MM.1S (cell line): Measurements from ENCODE around the gene GATA6.

Experiments used
- DNase-seq: peaks from one replicate; pipeline ENCODE4 v3.0.0-alpha.2; 2015
- H2AFZ ChIP-seq: fragments of 300-600 bp; sonication (generic); 2 replicates; pipeline ENCODE4 v1.6.0; 2016; ENCODE audit warnings: antibody characterized with exemption, low read length
- H3F3A ChIP-seq: fragments of 300-600 bp; sonication (generic); 2 replicates; pipeline ENCODE4 v1.6.1; 2016; ENCODE audit warnings: mild to moderate bottlenecking, antibody characterized with exemption, low read length, moderate library complexity, mixed read lengths; ENCODE audit not compliant: insufficient read depth
- H3K27ac ChIP-seq: fragments of 300-600 bp; sonication (generic); 2 replicates; pipeline ENCODE4 v1.5.1; 2016; ENCODE audit warnings: mild to moderate bottlenecking, low read length
- H3K27me3 ChIP-seq: fragments of 300-600 bp; sonication (generic); replicated peaks from 2 replicates; pipeline ENCODE4 v1.6.0; 2016; ENCODE audit warnings: low read length; ENCODE audit not compliant: insufficient read depth
- H3K36me3 ChIP-seq: fragments of 300-600 bp; sonication (generic); replicated peaks from 2 replicates; pipeline ENCODE4 v1.6.1; 2016; ENCODE audit warnings: mild to moderate bottlenecking, low read length, mixed read lengths; ENCODE audit not compliant: insufficient read depth
- H3K4me1 ChIP-seq: fragments of 300-600 bp; sonication (generic); 2 replicates; pipeline ENCODE4 v1.6.1; 2016; ENCODE audit warnings: low read length, mixed read lengths
- H3K4me2 ChIP-seq: fragments of 300-600 bp; sonication (generic); 2 replicates; pipeline ENCODE4 v1.6.0; 2016; ENCODE audit warnings: low read depth, low read length
- H3K4me3 ChIP-seq: fragments of 300-600 bp; sonication (generic); 2 replicates; pipeline ENCODE4 v1.5.1; 2016; ENCODE audit warnings: low read length, mixed read lengths
- H3K79me2 ChIP-seq: fragments of 300-600 bp; sonication (generic); 2 replicates; pipeline ENCODE4 v1.6.1; 2016; ENCODE audit warnings: mixed run types, low read length, mixed read lengths
- H3K9ac ChIP-seq: fragments of 300-600 bp; sonication (generic); 2 replicates; pipeline ENCODE4 v1.6.1; 2016; ENCODE audit warnings: low read length, mixed read lengths
- H3K9me2 ChIP-seq: fragments of 300-600 bp; sonication (generic); replicated peaks from 2 replicates; pipeline ENCODE4 v1.6.1; 2016; ENCODE audit warnings: mild to moderate bottlenecking, low read length, mixed read lengths; ENCODE audit not compliant: insufficient read depth
- H3K9me3 ChIP-seq: fragments of 300-600 bp; sonication (generic); replicated peaks from 2 replicates; pipeline ENCODE4 v1.6.1; 2016; ENCODE audit warnings: mild to moderate bottlenecking, low read length, mixed read lengths; ENCODE audit not compliant: insufficient read depth
- H4K20me1 ChIP-seq: fragments of 300-600 bp; sonication (generic); 2 replicates; pipeline ENCODE4 v1.6.1; 2016; ENCODE audit warnings: mild to moderate bottlenecking, low read length, moderate library complexity, mixed read lengths; ENCODE audit not compliant: insufficient read depth
- CTCF ChIP-seq: fragments of 300-600 bp; sonication (generic); IDR thresholded peaks from 2 replicates; pipeline ENCODE4 v1.5.1; 2016; ENCODE audit warnings: antibody characterized with exemption, low read length, mixed read lengths
- EZH2 ChIP-seq: fragments of 300-600 bp; sonication (generic); optimal IDR thresholded peaks from 2 replicates; pipeline ENCODE3; 2017; ENCODE audit warnings: low read depth, mild to moderate bottlenecking, antibody characterized with exemption, low read length, mixed read lengths
- EZH2phosphoT487 ChIP-seq: fragments of 300-600 bp; sonication (generic); IDR thresholded peaks from 2 replicates; pipeline ENCODE4 v1.6.1; 2018; ENCODE audit warnings: antibody characterized with exemption, low read length

Gene GATA6

DNA sequence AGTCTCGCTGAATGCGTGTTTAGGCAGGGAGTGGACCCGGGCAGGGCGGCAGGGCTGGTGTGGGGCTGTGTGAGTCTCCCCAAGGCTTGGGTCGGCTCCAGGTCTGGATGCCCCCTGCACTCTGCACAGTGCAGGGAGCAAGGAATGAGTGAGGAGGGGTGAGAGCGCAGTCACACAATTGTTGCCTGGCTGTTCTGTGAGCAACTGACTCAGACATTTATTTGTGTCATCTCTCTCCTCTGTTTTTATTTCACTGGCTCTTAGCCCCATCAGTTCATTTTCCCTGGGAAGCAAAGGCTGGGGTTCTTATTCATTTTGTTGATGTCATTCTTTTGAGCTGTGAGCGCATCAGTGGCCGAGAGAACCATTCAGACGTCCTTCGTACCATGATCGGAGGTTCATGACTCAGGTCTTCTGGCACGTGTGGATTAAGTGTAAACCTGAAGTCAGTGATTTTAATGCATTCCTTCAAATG lies 61.1 kb downstream of the GATA6 start:
- H3K79me2 ChIP-seq: no peaks in the 10 kb centered on the region
- no peaks in the 10 kb centered on the region for H3K9me2 ChIP-seq
- no peaks in the 10 kb centered on the region for H3F3A ChIP-seq
- no peak overlapping the region for H3K27ac ChIP-seq
- no peak overlapping the region for H3K9ac ChIP-seq
- H3K4me1 ChIP-seq: no peaks in the 10 kb centered on the region
- no peaks in the 10 kb centered on the region for H4K20me1 ChIP-seq
- H3K27me3 ChIP-seq: no peaks in the 10 kb centered on the region
- H3K4me3 ChIP-seq: no peak overlapping the region
- no peak for DNase-seq
- H3K4me2 ChIP-seq: no peak overlapping the region
- no peaks in the 10 kb centered on the region for H3K9me3 ChIP-seq
- no peak for TF ChIP-seq CTCF
- no peak for TF ChIP-seq EZH2
- no peak for TF ChIP-seq EZH2phosphoT487
- H3K36me3 ChIP-seq: no peaks in the 10 kb centered on the region
- no peak overlapping the region for H2AFZ ChIP-seq

DNA sequence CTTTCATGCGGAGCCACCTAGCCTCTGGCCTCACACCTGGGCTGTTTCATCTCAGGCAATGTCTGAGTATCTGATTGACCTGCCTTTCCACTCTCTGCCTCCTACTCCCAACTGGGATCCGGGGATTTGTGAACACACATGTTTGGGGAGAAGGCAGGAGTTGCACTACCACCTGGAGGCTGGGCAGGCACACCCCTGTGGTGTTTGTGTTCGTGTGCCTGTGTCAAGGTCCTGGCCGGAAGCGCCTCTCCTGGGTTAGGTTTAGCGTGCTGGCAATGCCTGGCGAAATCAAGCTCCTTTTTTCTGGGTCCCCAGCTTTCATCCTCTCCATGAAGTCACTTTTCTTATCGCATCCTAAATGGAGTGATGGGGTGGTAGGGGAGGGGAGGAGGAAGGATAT lies 63.9 kb downstream of the GATA6 start:
- Histone ChIP-seq H3K27me3 (no peaks in the 10 kb centered on the region), H3K4me1 (no peaks in the 10 kb centered on the region), H3K9me2 (no peaks in the 10 kb centered on the region), H3K36me3 (no peaks in the 10 kb centered on the region), H3K4me2 (no peak overlapping the region), H3K27ac (no peak overlapping the region), H3K9ac (no peak overlapping the region), H3K4me3 (no peak overlapping the region), H3K9me3 (no peaks in the 10 kb centered on the region), H3F3A (no peaks in the 10 kb centered on the region), H4K20me1 (no peaks in the 10 kb centered on the region), H3K79me2 (no peaks in the 10 kb centered on the region), H2AFZ (no peak overlapping the region)
- DNase-seq: no peak
- TF ChIP-seq CTCF: no peak
- TF ChIP-seq EZH2: no peak
- no peak for TF ChIP-seq EZH2phosphoT487

- Histone ChIP-seq H3F3A (no peaks in the 10 kb centered on the region), H3K9me3 (no peaks in the 10 kb centered on the region), H3K9ac (no peak overlapping the region), H2AFZ (no peak overlapping the region), H3K27ac (no peak overlapping the region), H3K4me2 (no peak overlapping the region), H3K36me3 (no peaks in the 10 kb centered on the region), H3K4me1 (no peaks in the 10 kb centered on the region), H3K79me2 (no peaks in the 10 kb centered on the region), H3K27me3 (no peaks in the 10 kb centered on the region), H3K4me3 (no peak overlapping the region), H4K20me1 (no peaks in the 10 kb centered on the region), H3K9me2 (no peaks in the 10 kb centered on the region)
- no peak for DNase-seq
- TF ChIP-seq EZH2 (no peak), CTCF (no peak), EZH2phosphoT487 (no peak)
Measured at GRCh38 chr18:22238036-22238435, 68.6 kb downstream of the GATA6 start.

GRCh38 chr18:22238681-22239080 lies 69.3 kb downstream of the GATA6 start:
- H3K4me2 ChIP-seq: no peak overlapping the region
- H3K4me3 ChIP-seq: no peak overlapping the region
- no peaks in the 10 kb centered on the region for H4K20me1 ChIP-seq
- no peaks in the 10 kb centered on the region for H3F3A ChIP-seq
- DNase-seq: no peak
- no peaks in the 10 kb centered on the region for H3K27me3 ChIP-seq
- TF ChIP-seq CTCF (no peak), EZH2phosphoT487 (no peak), EZH2 (no peak)
- H3K4me1 ChIP-seq: no peaks in the 10 kb centered on the region
- H3K27ac ChIP-seq: no peak overlapping the region
- H2AFZ ChIP-seq: no peak overlapping the region
- H3K36me3 ChIP-seq: no peaks in the 10 kb centered on the region
- no peaks in the 10 kb centered on the region for H3K9me3 ChIP-seq
- H3K79me2 ChIP-seq: no peaks in the 10 kb centered on the region
- H3K9ac ChIP-seq: no peak overlapping the region
- no peaks in the 10 kb centered on the region for H3K9me2 ChIP-seq
